A549 (cell line): ENCODE measurements around the gene MFSD2B. TPM values are rescaled to one million over a fixed set of nuclear protein-coding genes. Genes with fewer than 3 reads are reported as not detected.

Experiments
- ATAC-seq, 2 experiments: fragments of 200-7000 bp in 1 of 2; fragments of >200 bp in 1 of 2; cut with Nextera tagmentation in 1 of 2; cut with Tn5 transposase in 1 of 2; 3 replicates each; pipeline versions ENCODE4 v1.8.0 to v1.9.1; 2018 to 2020; ENCODE audit warnings: mild to moderate bottlenecking in 1 of 2, moderate library complexity in 1 of 2
- CTCF ChIA-PET: fragments of 300-600 bp; sonication (Branson Sonifier 250); formaldehyde crosslinking; extraction: SDS; loops from one replicate; lab custom pipeline; 2021; ENCODE audit warnings: antibody characterized with exemption, inconsistent platforms; lab: Yijun Ruan, JAX
- POLR2A ChIA-PET: fragments of 350-600 bp; formaldehyde crosslinking; extraction: SDS; loops from one replicate; lab custom pipeline; 2021; ENCODE audit warnings: antibody characterized with exemption, inconsistent platforms; lab: Yijun Ruan, JAX
- DNase-seq, 2 experiments: peaks; one replicate each; pipeline versions ENCODE4 v3.0.0 to v3.0.0-alpha.2; 2011 to 2016; ENCODE audit warnings: low read depth in 1 of 2, low spot score in 1 of 2
- FAIRE-seq: peaks from 2 replicates; lab custom pipeline; 2011; peaks lifted over from hg19 to GRCh38; lab: Jason Lieb, UNC
- H3K27ac ChIP-seq, 2 experiments: fragments of >200 bp; sonication (Bioruptor Twin); formaldehyde crosslinking; 3 replicates each; pipeline ENCODE4 v1.5.1; 2016 to 2017
- H3K4me1 ChIP-seq: fragments of >200 bp; sonication (Bioruptor Twin); formaldehyde crosslinking; 3 replicates; pipeline ENCODE4 v1.6.1; 2016
- H3K4me2 ChIP-seq: fragments of >200 bp; sonication (Bioruptor Twin); formaldehyde crosslinking; 3 replicates; pipeline ENCODE4 v1.6.1; 2016
- H3K4me3 ChIP-seq: fragments of >200 bp; sonication (Bioruptor Twin); formaldehyde crosslinking; 3 replicates; pipeline ENCODE4 v1.5.1; 2016
- H3K9me3 ChIP-seq: fragments of >200 bp; sonication (Bioruptor Twin); formaldehyde crosslinking; 3 replicates; pipeline ENCODE4 v1.6.1; 2016
- BHLHE40 ChIP-seq: IDR thresholded peaks from 2 replicates; pipeline ENCODE4 v1.6.1; 2012; ENCODE audit warnings: low read depth, low read length, inconsistent platforms
- CBX8 ChIP-seq: fragments of 200-600 bp; sonication (generic); IDR thresholded peaks from 2 replicates; pipeline ENCODE4 v1.6.1; 2016
- CEBPB ChIP-seq, 2 experiments: fragments of >200 bp in 1 of 2; sonication (Bioruptor Twin) in 1 of 2; formaldehyde crosslinking in 1 of 2; IDR thresholded peaks; 2 replicates each; pipeline ENCODE4 v1.6.1; 2012 to 2016
- CHD4 ChIP-seq: fragments of 200-600 bp; sonication (generic); IDR thresholded peaks from 2 replicates; pipeline ENCODE4 v1.6.1; 2016; ENCODE audit warnings: antibody characterized with exemption, mild to moderate bottlenecking, borderline replicate concordance
- EP300 ChIP-seq, 2 experiments: fragments of >200 bp; sonication (Bioruptor Twin); formaldehyde crosslinking; IDR thresholded peaks; 2 replicates in 1 of 2; 3 replicates in 1 of 2; pipeline ENCODE4 v1.6.1; 2016 to 2017
- FOSB ChIP-seq: fragments of 250-450 bp; sonication (Bioruptor Pico); IDR thresholded peaks from 2 replicates; pipeline ENCODE4 v1.5.0; 2020; ENCODE audit warnings: mild to moderate bottlenecking, moderate library complexity
- GATA3 ChIP-seq: IDR thresholded peaks from 2 replicates; pipeline ENCODE4 v1.6.1; 2012; ENCODE audit warnings: borderline replicate concordance
- HOXB5 ChIP-seq: fragments of 250-450 bp; sonication (Bioruptor Pico); IDR thresholded peaks from 2 replicates; pipeline ENCODE4 v1.5.0; 2020; ENCODE audit warnings: mild to moderate bottlenecking, moderate library complexity
- JUNB ChIP-seq: fragments of >200 bp; sonication (Bioruptor Twin); formaldehyde crosslinking; IDR thresholded peaks from 2 replicates; pipeline ENCODE4 v1.6.1; 2016
- KDM1A ChIP-seq: fragments of 200-600 bp; sonication (generic); IDR thresholded peaks from 2 replicates; pipeline ENCODE4 v1.6.1; 2016; ENCODE audit warnings: low read depth, mild to moderate bottlenecking
- KDM5A ChIP-seq: fragments of 200-600 bp; sonication (generic); IDR thresholded peaks from 2 replicates; pipeline ENCODE4 v1.6.1; 2016; ENCODE audit warnings: antibody characterized with exemption, mild to moderate bottlenecking
- MAFK ChIP-seq: fragments of 450-650 bp; IDR thresholded peaks from 2 replicates; pipeline ENCODE4 v1.6.1; 2014; ENCODE audit not compliant: partially characterized antibody
- MAZ ChIP-seq: fragments of 150-350 bp; IDR thresholded peaks from 2 replicates; pipeline ENCODE4 v1.6.1; 2014; ENCODE audit warnings: antibody characterized with exemption, low read depth, low read length, borderline replicate concordance
- NFE2L2 ChIP-seq: fragments of 150-350 bp; conservative IDR thresholded peaks from 2 replicates; pipeline ENCODE4 v1.6.1; 2014; ENCODE audit warnings: low read length
- PHF8 ChIP-seq: fragments of 200-600 bp; sonication (generic); IDR thresholded peaks from 2 replicates; pipeline ENCODE4 v1.6.1; 2016; ENCODE audit warnings: low read depth, mild to moderate bottlenecking, antibody characterized with exemption, moderate library complexity, borderline replicate concordance
- POLR2A ChIP-seq: IDR thresholded peaks from 2 replicates; pipeline ENCODE4 v1.6.1; 2012; ENCODE audit warnings: mild to moderate bottlenecking, low read length
- POLR2AphosphoS2 ChIP-seq: conservative IDR thresholded peaks from 2 replicates; pipeline ENCODE4 v1.6.1; 2012; ENCODE audit warnings: low read length, improper control_type of control experiment, inconsistent platforms
- RFX5 ChIP-seq: fragments of 450-650 bp; IDR thresholded peaks from 2 replicates; pipeline ENCODE4 v1.7.1; 2014; ENCODE audit warnings: antibody characterized with exemption, mild to moderate bottlenecking, moderate library complexity
- SMC3 ChIP-seq: fragments of >200 bp; sonication (Bioruptor Twin); formaldehyde crosslinking; IDR thresholded peaks from 3 replicates; pipeline ENCODE4 v1.6.1; 2018; ENCODE audit warnings: inconsistent platforms
- SREBF2 ChIP-seq: fragments of 450-650 bp; IDR thresholded peaks from 2 replicates; pipeline ENCODE4 v1.6.1; 2014; ENCODE audit warnings: mild to moderate bottlenecking, moderate library complexity
- TFCP2L1 ChIP-seq: fragments of 250-450 bp; sonication (Bioruptor Pico); IDR thresholded peaks from 2 replicates; pipeline ENCODE4 v1.5.0; 2021; ENCODE audit warnings: mild to moderate bottlenecking
- ZNF302 ChIP-seq: fragments of 250-450 bp; sonication (Bioruptor Pico); IDR thresholded peaks from 2 replicates; pipeline ENCODE4 v1.9.0; 2021; ENCODE audit warnings: inconsistent platforms, mild to moderate bottlenecking, moderate library complexity
- WGBS: methylation state at CpG from one replicate; pipeline ENCODE4 v1.1.6; 2017; ENCODE audit errors: missing lambda C conversion rate; 5-methylcytosine and 5-hydroxymethylcytosine counted together
- polyA plus RNA-seq, 4 experiments: library from polyadenylated mRNA; depleted of rRNA in 3 of 4; stranded (reverse); fragments of >200 nt; fragmentation: RNase III in 1 of 4; extraction: RNeasy Plus Mini Kit Qiagen cat#74134 plus additional on column Dnase treatment in 1 of 4; gene quantifications; 2 replicates in 3 of 4; 3 replicates in 1 of 4; pipeline ENCODE4 v1.2.3, GENCODE V29; 2011 to 2017
- TF ChIP-seq, protein P1 (sequence below): fragments of 450-650 bp; IDR thresholded peaks from 2 replicates; pipeline ENCODE4 v1.6.1; 2014; ENCODE audit warnings: antibody characterized with exemption
- TF ChIP-seq, protein P2 (sequence below): IDR thresholded peaks from 2 replicates; pipeline ENCODE4 v1.6.1; 2012; ENCODE audit warnings: low read depth, borderline replicate concordance
- TF ChIP-seq, protein P3 (sequence below): fragments of 150-350 bp; IDR thresholded peaks from 2 replicates; pipeline ENCODE4 v1.6.1; 2014; ENCODE audit warnings: low read depth, mild to moderate bottlenecking, low read length
- TF ChIP-seq, protein P4 (sequence below): fragments of 250-450 bp; sonication (Bioruptor Pico); IDR thresholded peaks from 2 replicates; pipeline ENCODE4 v1.5.0; 2021; ENCODE audit warnings: mild to moderate bottlenecking, moderate library complexity, borderline replicate concordance
- TF ChIP-seq, protein P5 (sequence below): fragments of 250-450 bp; sonication (Bioruptor Pico); IDR thresholded peaks from 2 replicates; pipeline ENCODE4 v1.5.0; 2020; ENCODE audit warnings: low read depth, mild to moderate bottlenecking, moderate library complexity

Gene MFSD2B
- polyA plus RNA-seq, 2 of the 4 experiments (the other 2 are of a cell fraction): 0.09 to 0.17 TPM

DNA sequence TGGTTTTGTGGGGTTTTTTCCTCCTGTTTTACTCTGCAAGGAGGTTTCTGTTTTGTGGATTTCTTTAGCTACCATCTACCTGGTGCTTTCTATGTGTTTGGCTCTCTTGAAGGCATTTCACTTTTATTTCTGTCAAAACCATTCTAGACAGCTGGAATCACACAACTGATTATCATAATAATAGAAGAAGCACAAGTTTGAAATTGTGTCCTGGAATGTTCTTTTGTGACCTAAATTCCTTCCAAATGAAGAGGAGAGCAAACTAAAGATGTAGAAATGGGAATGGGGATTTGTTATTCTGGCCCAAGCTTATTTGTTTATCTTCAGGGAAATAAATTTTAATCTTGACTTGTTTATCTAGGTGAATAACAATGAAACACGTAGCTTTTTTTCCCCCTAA is 17.0 kb upstream of the MFSD2B start:
- Histone ChIP-seq H3K27ac (peak overlapping the region in 1 of 2 experiments; percentile 33; a peak in 1 of 6 replicates), H3K9me3 (no peaks in the 10 kb centered on the region), H3K4me1 (peaks cover 17% of the 10 kb centered on the region), H3K4me2 (peak overlapping the region; percentile 57), H3K4me3 (no peak overlapping the region)
- 4% methylated on average over 1 of the region's 1 CpG for WGBS
- ATAC-seq (no peak), DNase-seq (no peak), FAIRE-seq (no peak)
- TF ChIP-seq ZNF302 (CRISPR knock-in tag): no peak
- TF ChIP-seq, protein P1, sequence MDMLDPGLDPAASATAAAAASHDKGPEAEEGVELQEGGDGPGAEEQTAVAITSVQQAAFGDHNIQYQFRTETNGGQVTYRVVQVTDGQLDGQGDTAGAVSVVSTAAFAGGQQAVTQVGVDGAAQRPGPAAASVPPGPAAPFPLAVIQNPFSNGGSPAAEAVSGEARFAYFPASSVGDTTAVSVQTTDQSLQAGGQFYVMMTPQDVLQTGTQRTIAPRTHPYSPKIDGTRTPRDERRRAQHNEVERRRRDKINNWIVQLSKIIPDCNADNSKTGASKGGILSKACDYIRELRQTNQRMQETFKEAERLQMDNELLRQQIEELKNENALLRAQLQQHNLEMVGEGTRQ: no peak
- no peak for TF ChIP-seq BHLHE40
- TF ChIP-seq, protein P2, sequence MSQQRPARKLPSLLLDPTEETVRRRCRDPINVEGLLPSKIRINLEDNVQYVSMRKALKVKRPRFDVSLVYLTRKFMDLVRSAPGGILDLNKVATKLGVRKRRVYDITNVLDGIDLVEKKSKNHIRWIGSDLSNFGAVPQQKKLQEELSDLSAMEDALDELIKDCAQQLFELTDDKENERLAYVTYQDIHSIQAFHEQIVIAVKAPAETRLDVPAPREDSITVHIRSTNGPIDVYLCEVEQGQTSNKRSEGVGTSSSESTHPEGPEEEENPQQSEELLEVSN: no peak
- TF ChIP-seq PHF8: no peak
- no peak for TF ChIP-seq MAFK
- no peak for TF ChIP-seq POLR2A
- no peak for TF ChIP-seq NFE2L2
- TF ChIP-seq FOSB (CRISPR knock-in tag): no peak
- ChIA-PET POLR2A (interaction anchor here (0.6 kb wide), 1 partner anchor 10 kb away, joined by 7 read pairs; no protein-coding TSS in a partner anchor), CTCF (no interaction called here)

DNA sequence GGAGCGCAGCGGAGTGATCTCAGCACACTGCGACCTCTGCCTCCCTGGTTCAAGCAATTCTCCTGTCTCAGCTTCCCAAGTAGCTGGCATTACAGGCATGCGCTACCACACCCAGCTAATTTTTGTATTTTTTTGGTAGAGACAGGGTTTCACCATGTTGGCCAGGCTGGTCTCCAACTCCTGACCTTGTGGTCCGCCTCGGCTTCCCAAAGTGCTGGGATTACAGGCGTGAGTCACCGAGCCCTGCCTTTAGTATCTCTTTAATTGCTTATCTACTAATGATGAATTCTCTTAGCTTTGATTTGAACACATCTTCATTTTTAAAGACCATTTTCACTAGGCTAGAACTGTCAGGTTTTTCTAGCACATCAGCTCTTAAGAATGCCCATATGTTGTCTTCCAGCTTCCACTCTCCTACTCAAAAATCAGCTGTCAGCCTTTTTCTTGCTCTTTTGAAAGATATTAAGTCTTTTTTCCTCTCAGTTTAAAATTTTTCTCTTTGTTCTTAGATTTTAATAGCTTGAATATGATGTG is 16.1 kb upstream of the MFSD2B start:
- 92% methylated on average over 8 of the region's 8 CpGs for WGBS
- Histone ChIP-seq H3K4me3 (no peak overlapping the region), H3K4me1 (peaks cover 17% of the 10 kb centered on the region), H3K4me2 (peak overlapping the region; percentile 57), H3K9me3 (no peaks in the 10 kb centered on the region), H3K27ac (no peak overlapping the region; a peak in 1 of 6 replicates)
- CTCF ChIA-PET: interaction anchor here (0.6 to 0.8 kb wide), 2 partner anchors 76 to 91 kb away, joined by 3 to 4 read pairs; partner anchors contain the start of gene TP53I3
- DNase-seq (no peak), ATAC-seq (peak in 1 of 2 experiments; percentile 19; a peak in 1 of 6 replicates), FAIRE-seq (no peak)
- POLR2A ChIA-PET: no interaction called here
- TF ChIP-seq MAFK: peak; percentile 1
- no peak for TF ChIP-seq SMC3
- TF ChIP-seq, protein P3, sequence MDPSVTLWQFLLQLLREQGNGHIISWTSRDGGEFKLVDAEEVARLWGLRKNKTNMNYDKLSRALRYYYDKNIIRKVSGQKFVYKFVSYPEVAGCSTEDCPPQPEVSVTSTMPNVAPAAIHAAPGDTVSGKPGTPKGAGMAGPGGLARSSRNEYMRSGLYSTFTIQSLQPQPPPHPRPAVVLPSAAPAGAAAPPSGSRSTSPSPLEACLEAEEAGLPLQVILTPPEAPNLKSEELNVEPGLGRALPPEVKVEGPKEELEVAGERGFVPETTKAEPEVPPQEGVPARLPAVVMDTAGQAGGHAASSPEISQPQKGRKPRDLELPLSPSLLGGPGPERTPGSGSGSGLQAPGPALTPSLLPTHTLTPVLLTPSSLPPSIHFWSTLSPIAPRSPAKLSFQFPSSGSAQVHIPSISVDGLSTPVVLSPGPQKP: no peak

DNA sequence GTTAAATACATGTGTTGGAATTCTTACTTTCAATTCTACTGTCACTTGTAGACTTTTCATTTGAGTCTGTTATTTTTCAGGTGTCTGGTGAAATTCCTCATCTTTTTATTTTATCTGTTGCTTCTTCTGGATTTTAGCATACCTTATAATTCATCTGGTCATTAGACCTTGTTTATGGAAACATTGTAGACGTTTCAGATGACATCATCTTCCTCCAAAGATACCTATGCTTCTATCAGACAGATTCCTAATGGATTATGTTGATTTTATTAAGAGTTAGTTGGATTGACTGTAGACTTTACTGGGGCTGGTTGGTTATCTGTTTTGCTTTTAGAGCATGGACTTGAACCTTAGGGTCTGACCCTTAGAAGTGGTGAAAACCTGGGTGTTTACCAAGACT is 15.3 kb upstream of the MFSD2B start:
- ChIA-PET CTCF (interaction anchor here (0.6 to 1.5 kb wide), 3 partner anchors 20 to 90 kb away, joined by 3 to 4 read pairs (median 3); partner anchors contain the start of gene TP53I3), POLR2A (no interaction called here)
- H3K27ac ChIP-seq: no peak overlapping the region
- no peaks in the 10 kb centered on the region for H3K9me3 ChIP-seq
- 25% methylated on average over 1 of the region's 1 CpG for WGBS
- DNase-seq (no peak), FAIRE-seq (no peak), ATAC-seq (no peak)
- no peak overlapping the region for H3K4me3 ChIP-seq
- H3K4me1 ChIP-seq: peaks cover 17% of the 10 kb centered on the region
- no peak overlapping the region for H3K4me2 ChIP-seq
- TF ChIP-seq KDM5A (no peak), HOXB5 (CRISPR knock-in tag) (no peak), SREBF2 (no peak), EP300 (IDR thresholded peaks at IDR 0.05) (no peak), CBX8 (no peak), SMC3 (no peak), POLR2AphosphoS2 (no peak), JUNB (no peak), MAZ (no peak), PHF8 (no peak), GATA3 (no peak), KDM1A (no peak), CHD4 (no peak), CEBPB (IDR thresholded peaks at IDR 0.05) (no peak), TFCP2L1 (CRISPR knock-in tag) (no peak), RFX5 (no peak)
- TF ChIP-seq, protein P3: no peak
- TF ChIP-seq, protein P4, sequence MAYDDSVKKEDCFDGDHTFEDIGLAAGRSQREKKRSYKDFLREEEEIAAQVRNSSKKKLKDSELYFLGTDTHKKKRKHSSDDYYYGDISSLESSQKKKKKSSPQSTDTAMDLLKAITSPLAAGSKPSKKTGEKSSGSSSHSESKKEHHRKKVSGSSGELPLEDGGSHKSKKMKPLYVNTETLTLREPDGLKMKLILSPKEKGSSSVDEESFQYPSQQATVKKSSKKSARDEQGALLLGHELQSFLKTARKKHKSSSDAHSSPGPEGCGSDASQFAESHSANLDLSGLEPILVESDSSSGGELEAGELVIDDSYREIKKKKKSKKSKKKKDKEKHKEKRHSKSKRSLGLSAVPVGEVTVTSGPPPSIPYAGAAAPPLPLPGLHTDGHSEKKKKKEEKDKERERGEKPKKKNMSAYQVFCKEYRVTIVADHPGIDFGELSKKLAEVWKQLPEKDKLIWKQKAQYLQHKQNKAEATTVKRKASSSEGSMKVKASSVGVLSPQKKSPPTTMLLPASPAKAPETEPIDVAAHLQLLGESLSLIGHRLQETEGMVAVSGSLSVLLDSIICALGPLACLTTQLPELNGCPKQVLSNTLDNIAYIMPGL (CRISPR knock-in tag): no peak
- TF ChIP-seq, protein P5, sequence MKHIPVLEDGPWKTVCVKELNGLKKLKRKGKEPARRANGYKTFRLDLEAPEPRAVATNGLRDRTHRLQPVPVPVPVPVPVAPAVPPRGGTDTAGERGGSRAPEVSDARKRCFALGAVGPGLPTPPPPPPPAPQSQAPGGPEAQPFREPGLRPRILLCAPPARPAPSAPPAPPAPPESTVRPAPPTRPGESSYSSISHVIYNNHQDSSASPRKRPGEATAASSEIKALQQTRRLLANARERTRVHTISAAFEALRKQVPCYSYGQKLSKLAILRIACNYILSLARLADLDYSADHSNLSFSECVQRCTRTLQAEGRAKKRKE: no peak
